Activated T-helper 1 cell treated with anti-CD3 and anti-CD28 coated beads, Interleukin-12 subunit alpha, Interleukin-12 subunit beta, Interleukin-2, Interleukin-4 antibody, amounts not matched to agents 30 ng/mL and 10 ng/mL and 1 ng/mL, durations not matched to agents 14 hours and 24 hours and 36 hours (primary cell): ENCODE results near the gene RRP8. TPM values are rescaled to one million over a fixed set of nuclear protein-coding genes. Genes with fewer than 3 reads are reported as not detected.

Experiments used
- DNase-seq: peaks from one replicate; pipeline ENCODE4 v3.0.0; 2021; ENCODE audit warnings: low spot score
- H3K27ac Mint-ChIP-seq: one replicate; pipeline ENCODE4 v1.8.0; 2021; ENCODE audit warnings: mild to moderate bottlenecking, mixed read lengths
- H3K27me3 Mint-ChIP-seq: one replicate; pipeline ENCODE4 v1.8.0; 2022; ENCODE audit warnings: mild to moderate bottlenecking, moderate library complexity, mixed read lengths; ENCODE audit not compliant: insufficient read depth
- H3K36me3 Mint-ChIP-seq: one replicate; pipeline ENCODE4 v1.8.0; 2021; ENCODE audit warnings: low read depth, mixed read lengths
- H3K4me1 Mint-ChIP-seq: one replicate; pipeline ENCODE4 v1.8.0; 2021; ENCODE audit warnings: low read depth, mixed read lengths
- H3K4me3 Mint-ChIP-seq: one replicate; pipeline ENCODE4 v1.8.0; 2021; ENCODE audit warnings: mild to moderate bottlenecking, moderate library complexity, mixed read lengths
- H3K9me3 Mint-ChIP-seq: one replicate; pipeline ENCODE4 v1.8.0; 2021; ENCODE audit warnings: mixed read lengths
- intact Hi-C: fragments of 100-400 bp; cut with micrococcal nuclease; formaldehyde crosslinking; loops from one replicate; pipeline ENCODE4 v1.15.1; 2024
- total RNA-seq: library from RNA; stranded (reverse); gene quantifications from 2 replicates; pipeline ENCODE4 v1.2.3, GENCODE V29; 2022

The RRP8 gene
- total RNA-seq, 1 donor from 2014 or later, result 38.8 TPM

DNA sequence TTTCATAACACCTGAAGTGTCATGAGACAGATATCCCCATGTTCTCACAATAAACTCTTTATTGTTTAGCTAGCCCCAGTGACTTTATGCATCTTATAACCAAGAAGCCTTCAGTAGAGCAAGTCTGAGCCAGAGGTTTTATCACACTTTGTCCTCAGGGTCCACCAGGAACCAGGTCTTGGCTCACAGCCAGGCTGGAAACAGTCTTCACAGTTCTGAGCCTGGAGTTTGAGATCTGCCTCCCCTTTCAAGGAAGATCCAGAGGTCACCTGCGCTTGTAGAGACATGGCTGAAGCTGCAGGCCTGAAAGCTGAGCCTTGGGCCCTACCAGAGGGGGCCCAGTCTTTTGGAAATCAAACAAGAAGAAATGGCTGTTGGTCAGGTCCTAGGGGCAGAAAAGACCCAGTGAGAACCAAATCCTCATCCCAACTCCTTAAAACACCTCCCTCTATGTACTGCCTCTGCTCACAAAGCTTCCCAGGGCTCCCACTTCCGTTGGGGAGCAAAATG is 3.5 kb downstream of the RRP8 start:
- intact Hi-C loops, result loop anchor here (10.0 kb wide), 1 partner anchor 1385 kb away; the partner anchor contains the start of gene EIF3F
- Mint-ChIP-seq H3K9me3 (no peaks in the 10 kb centered on the region), H3K27me3 (no peaks in the 10 kb centered on the region), H3K27ac (no peak overlapping the region), H3K4me3 (no peak overlapping the region), H3K36me3 (peaks cover 40% of the 10 kb centered on the region), H3K4me1 (peaks cover 7% of the 10 kb centered on the region)
- no peak for DNase-seq

DNA sequence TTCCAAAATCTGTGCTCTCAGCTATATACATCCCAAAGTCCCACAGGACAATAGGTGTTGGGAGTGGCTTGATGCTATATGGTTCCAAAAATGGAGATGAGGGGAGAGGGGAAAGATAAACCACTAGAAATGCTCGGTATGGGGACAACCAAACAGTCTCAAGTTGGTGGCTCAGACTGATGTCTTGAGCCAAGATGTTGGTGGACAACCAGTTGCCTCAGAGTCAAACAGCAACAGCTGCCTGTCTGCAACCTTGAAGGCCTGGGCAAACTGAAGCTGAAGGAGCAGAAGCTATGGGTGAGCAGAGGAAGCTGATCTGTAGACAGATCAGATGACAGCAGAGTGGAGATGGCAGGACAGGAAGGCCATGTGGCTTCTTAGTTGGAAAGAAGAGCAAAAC is 4.0 kb downstream of the RRP8 start:
- peaks cover 9% of the 10 kb centered on the region for H3K4me1 Mint-ChIP-seq
- no peak overlapping the region for H3K27ac Mint-ChIP-seq
- H3K4me3 Mint-ChIP-seq, result no peak overlapping the region
- H3K9me3 Mint-ChIP-seq, result no peaks in the 10 kb centered on the region
- no peak for DNase-seq
- H3K36me3 Mint-ChIP-seq, result peaks cover 43% of the 10 kb centered on the region
- intact Hi-C loops, result no loop called here
- no peaks in the 10 kb centered on the region for H3K27me3 Mint-ChIP-seq

DNA sequence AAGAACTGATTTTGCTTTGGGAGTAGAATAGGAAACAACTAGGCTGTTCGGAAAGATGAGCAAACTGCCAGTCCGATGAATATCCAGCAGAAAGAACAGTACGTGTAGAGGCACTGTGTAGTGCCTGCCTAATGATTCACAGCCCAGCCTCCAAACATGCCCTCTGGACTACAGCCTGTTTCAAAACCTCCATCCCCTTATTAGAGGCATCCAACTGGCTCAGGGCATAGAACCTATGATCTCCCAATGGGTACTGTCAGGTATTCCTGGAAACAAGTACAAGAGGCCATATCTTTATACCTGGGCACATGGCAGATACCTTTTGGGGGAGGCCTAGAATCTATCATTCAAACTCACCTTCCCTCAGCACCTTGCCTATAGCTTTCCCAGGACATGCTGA is 4.9 kb downstream of the RRP8 start:
- Mint-ChIP-seq H3K4me1 (peaks cover 18% of the 10 kb centered on the region), H3K4me3 (no peak overlapping the region), H3K36me3 (peaks cover 52% of the 10 kb centered on the region), H3K27ac (no peak overlapping the region), H3K27me3 (no peaks in the 10 kb centered on the region), H3K9me3 (no peaks in the 10 kb centered on the region)
- DNase-seq, result no peak
- intact Hi-C loops, result no loop called here

DNA sequence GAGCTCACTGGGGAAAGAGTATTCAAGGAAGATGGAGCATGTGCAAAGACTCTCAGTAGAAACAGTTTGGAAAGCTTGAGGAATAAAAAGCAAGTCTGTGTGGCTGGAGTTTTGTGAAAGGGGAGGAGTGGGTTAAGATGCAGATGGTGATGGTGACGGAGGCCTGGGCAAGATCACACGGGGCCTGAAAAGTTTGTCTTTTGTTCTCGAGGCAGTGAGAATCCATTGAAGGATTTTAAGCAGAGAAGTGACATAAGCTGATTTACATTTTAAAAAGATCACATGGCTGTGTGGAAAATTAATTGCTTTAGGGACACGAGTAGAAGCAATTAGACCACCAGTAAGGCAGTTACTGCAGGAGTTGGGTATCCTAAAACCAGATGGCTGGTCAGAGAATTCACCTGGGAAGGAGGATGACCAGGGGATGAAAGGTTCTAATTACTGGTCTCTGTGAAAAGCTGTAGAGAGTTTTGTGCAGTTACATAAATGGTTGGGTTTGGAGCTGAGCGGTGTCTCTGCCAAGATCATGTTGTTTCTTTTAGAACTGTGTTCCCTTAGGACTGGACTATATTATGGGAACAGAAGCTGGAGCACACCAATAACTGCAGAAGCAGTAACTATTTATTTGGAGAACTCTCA is 7.1 kb downstream of the RRP8 start:
- peaks cover 53% of the 10 kb centered on the region for H3K36me3 Mint-ChIP-seq
- H3K4me3 Mint-ChIP-seq, result no peak overlapping the region
- H3K4me1 Mint-ChIP-seq, result peaks cover 19% of the 10 kb centered on the region
- no peak overlapping the region for H3K27ac Mint-ChIP-seq
- H3K27me3 Mint-ChIP-seq, result no peaks in the 10 kb centered on the region
- intact Hi-C loops, result no loop called here
- no peaks in the 10 kb centered on the region for H3K9me3 Mint-ChIP-seq
- no peak for DNase-seq

DNA sequence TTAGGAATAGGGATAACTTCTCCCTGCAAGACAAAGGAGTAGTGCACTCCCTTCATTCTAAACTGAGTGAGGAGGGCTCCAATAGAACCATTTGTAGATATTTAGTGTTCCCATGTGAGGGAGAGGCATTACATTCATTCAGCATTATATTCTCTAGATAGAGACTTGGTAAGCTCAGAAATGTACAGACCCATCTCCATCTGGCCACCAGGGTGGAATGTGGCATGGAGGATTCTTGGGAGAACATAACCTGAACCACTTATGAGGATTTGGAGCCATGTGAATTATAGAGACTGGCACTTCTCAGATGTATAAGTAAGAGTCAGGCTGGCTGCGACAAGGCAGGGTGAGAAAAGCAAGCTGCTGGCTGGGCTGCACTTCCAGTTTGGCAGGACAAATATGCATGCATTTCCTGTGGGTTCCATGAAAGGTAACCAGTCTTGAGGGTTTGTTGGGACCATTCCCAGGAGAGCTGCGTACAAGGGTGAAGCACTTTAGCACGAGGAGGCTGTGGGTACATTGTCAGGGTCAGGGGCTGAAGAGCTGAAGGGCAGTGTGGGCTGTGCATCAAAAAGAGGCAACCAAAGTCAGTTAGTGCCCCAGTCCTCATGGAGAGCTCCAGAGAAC is 9.2 kb downstream of the RRP8 start:
- Mint-ChIP-seq H3K36me3 (peaks cover 48% of the 10 kb centered on the region), H3K4me1 (peaks cover 19% of the 10 kb centered on the region), H3K4me3 (no peak overlapping the region), H3K27me3 (no peaks in the 10 kb centered on the region), H3K9me3 (no peaks in the 10 kb centered on the region), H3K27ac (no peak overlapping the region)
- intact Hi-C loops, result no loop called here
- no peak for DNase-seq

DNA sequence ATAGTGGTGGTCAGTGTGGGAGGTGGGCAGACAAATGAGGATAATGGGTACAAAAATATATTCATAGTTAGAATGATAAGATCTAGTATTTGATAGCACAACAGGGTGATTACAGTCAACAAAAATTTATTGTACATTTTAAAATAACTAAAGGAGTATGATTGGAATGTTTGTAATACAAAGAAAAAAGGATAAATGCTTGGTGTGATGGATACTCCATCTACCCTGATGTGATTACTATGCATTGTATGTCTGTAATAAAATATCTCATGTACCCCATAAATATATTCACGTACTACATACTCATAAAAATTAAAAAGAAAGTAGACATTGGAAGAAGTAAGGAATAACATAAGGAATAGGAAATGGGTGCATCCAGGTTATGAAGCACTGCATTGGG is 15.4 kb downstream of the RRP8 start:
- Mint-ChIP-seq H3K27me3 (no peaks in the 10 kb centered on the region), H3K4me1 (no peaks in the 10 kb centered on the region), H3K36me3 (peaks cover 22% of the 10 kb centered on the region), H3K27ac (no peak overlapping the region), H3K4me3 (no peak overlapping the region), H3K9me3 (peaks cover 20% of the 10 kb centered on the region)
- DNase-seq, result no peak
- intact Hi-C loops, result no loop called here

DNA sequence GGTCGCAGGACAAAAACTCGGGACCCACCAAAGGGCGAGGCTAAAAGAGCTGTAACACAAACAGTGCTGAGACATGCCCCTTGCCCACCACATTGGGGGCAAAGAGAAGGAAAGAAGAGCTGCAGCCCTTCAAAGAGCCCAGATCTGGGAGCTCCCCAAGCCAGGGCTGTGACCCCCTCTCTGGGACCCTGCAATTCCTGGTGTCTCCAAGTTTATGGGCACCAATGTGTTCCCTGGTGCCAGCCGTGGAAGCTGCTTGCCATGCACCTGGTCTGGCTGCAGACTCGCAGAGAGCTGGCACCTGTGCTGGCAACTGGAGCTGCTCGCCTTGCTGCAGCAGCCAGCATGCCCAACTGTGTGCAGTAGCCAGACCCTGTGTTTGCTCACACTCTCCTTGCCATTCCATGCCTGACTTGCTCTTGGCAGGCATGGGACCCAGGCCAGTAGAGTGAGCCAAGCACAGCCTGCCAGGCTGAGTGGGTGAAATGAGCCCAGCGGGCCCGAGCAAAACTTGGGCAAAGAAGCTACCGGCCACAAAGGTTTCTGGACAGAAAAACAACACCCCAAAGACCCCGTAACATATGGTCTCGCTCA is 16.0 kb downstream of the RRP8 start:
- H3K9me3 Mint-ChIP-seq, result peaks cover 25% of the 10 kb centered on the region
- H3K27me3 Mint-ChIP-seq, result no peaks in the 10 kb centered on the region
- no peak overlapping the region for H3K27ac Mint-ChIP-seq
- intact Hi-C loops, result no loop called here
- DNase-seq, result no peak
- peaks cover 28% of the 10 kb centered on the region for H3K36me3 Mint-ChIP-seq
- no peak overlapping the region for H3K4me3 Mint-ChIP-seq
- H3K4me1 Mint-ChIP-seq, result no peaks in the 10 kb centered on the region

DNA sequence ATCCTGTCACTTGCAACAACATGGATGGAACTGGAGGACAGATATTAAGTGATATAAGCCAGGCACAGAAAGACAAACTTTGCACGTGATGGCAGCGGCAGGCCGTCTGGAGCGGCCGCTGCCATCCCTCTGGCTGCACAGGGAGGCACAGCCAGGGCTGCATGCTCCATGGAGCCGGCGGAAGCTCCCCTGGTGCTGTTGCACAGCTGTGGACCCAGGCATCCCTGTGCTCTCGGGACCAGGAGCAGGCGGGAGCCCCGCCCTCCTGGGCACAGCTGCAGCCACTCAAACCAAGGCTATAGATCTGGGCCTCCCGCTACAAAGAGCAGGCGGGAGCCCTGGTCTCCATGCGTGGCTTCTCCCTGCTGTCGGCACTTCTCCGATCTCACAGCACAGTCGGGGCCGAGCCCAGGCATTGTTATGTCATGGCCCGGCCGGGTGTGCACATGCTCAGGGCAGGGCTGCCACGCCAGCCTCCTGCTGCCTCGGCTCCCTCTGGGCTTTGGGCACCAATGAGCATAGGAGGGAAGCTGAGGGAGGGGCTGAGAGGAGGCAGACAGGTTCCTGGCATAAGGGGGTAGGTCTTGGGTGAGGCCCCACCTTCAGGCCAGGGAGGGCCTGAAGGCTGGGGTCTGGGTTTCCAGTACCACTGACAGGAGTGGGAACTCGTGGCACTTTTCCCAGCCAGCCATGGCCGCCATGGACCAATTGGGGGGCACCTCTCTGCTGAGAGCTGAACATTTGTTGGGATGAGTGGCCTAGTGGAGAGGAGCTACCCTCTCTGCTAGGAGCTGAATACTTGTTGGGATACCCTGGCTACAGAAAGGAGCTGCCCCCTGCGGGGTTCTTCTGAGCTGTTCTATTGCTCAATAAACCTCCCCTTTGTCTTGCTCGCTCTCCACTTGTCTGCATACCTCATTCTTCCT is 16.7 kb downstream of the RRP8 start:
- H3K9me3 Mint-ChIP-seq, result peaks cover 30% of the 10 kb centered on the region
- H3K36me3 Mint-ChIP-seq, result peaks cover 30% of the 10 kb centered on the region
- no peaks in the 10 kb centered on the region for H3K27me3 Mint-ChIP-seq
- no peak overlapping the region for H3K4me3 Mint-ChIP-seq
- no peak for DNase-seq
- H3K27ac Mint-ChIP-seq, result no peak overlapping the region
- H3K4me1 Mint-ChIP-seq, result no peaks in the 10 kb centered on the region
- intact Hi-C loops, result no loop called here

DNA sequence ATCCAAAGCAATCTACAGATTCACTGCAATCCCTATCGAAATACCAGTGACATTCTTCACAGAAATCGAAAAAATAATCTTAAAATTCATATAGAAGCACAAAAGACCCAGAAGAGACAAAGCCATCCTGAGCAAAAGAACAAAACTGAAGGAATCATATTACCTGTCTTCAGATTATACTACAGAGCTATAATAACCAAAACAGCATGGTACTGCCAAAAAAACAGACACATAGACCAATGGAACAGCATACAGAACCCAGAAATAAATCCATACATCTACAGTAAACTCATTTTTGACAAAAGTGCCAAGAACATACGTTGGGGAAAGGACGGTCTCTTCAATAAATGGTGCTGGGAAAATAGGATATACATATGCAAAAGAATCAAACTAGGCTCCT is 18.9 kb downstream of the RRP8 start:
- Mint-ChIP-seq H3K36me3 (peaks cover 28% of the 10 kb centered on the region), H3K4me1 (no peaks in the 10 kb centered on the region), H3K27ac (no peak overlapping the region), H3K4me3 (no peak overlapping the region), H3K27me3 (no peaks in the 10 kb centered on the region), H3K9me3 (peaks cover 30% of the 10 kb centered on the region)
- DNase-seq, result no peak
- intact Hi-C loops, result no loop called here

DNA sequence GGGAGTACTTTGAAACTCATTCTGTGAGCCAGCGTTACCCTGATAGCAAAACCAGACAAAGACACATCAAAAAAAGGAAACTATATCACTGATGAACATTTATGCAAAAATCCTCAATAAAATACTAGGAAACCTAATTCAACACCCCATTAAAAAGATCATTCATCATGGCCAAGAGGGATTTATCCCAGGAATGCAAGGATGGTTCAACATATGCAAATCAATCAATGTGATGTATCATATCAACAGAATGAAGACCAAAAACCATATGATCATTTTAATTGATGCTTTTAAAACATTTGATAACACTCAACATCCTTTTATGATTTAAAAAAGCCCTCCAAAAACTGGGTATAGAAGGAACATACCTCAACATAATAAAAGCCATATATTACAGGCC is 19.8 kb downstream of the RRP8 start:
- Mint-ChIP-seq H3K27ac (no peak overlapping the region), H3K9me3 (peaks cover 30% of the 10 kb centered on the region), H3K27me3 (no peaks in the 10 kb centered on the region), H3K4me1 (no peaks in the 10 kb centered on the region), H3K36me3 (peaks cover 28% of the 10 kb centered on the region), H3K4me3 (no peak overlapping the region)
- intact Hi-C loops, result no loop called here
- DNase-seq, result no peak

DNA sequence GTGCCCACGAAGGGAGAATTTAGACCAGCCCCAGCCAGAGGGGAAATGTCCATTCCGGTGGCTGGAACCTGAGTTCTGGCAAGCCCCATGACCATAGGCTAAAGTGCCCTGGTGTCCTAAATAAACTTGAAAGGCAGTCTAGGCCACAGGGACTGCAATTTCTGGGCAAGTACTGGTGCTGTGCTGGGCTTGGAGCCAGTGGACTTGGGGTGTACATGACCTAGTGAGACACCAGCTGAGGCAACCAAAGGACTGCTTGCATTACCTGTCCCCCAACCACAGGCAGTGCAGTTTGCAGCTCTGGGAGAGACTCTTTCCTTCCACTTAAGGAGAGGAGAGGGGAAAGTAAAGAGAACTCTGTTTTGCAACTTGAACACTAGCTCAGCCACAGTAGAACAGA is 23.7 kb downstream of the RRP8 start:
- DNase-seq, result no peak
- Mint-ChIP-seq H3K27ac (no peak overlapping the region), H3K4me3 (no peak overlapping the region), H3K9me3 (peaks cover 27% of the 10 kb centered on the region), H3K4me1 (peaks cover 4% of the 10 kb centered on the region), H3K36me3 (peaks cover 33% of the 10 kb centered on the region), H3K27me3 (no peaks in the 10 kb centered on the region)
- intact Hi-C loops, result no loop called here

DNA sequence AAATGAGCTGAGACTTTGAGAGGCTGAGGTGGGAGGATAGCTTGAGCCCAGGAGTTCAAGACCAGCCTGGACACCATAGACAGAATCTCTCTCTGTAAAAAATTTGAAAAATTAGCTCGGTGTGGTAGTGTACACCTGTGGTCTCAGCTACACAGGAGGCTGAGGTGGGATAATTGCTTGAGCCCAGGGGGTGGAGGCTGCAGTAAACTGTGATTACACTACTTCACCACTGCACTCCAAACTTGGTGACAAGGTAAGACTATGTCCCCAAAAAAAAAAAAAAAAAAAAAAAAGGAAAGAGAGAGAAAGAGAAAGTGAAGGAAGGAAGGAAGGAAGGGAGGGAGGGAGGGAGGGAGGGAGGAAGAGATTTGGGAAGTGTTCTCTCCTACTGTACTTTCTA is 25.3 kb downstream of the RRP8 start:
- DNase-seq, result no peak
- no peak overlapping the region for H3K27ac Mint-ChIP-seq

More for the DNA sequence above, 25.3 kb downstream of the RRP8 start:
- Mint-ChIP-seq H3K9me3 (peaks cover 11% of the 10 kb centered on the region), H3K36me3 (peaks cover 23% of the 10 kb centered on the region), H3K4me3 (no peak overlapping the region), H3K27me3 (no peaks in the 10 kb centered on the region), H3K4me1 (peaks cover 4% of the 10 kb centered on the region)
- intact Hi-C loops, result no loop called here
